ENCODE results near the gene PAM16. TPM values are rescaled to one million over a fixed set of nuclear protein-coding genes. Genes with fewer than 3 reads are reported as not detected.

Gene PAM16
- total and polyA plus RNA-seq, 2 of the 8 experiments (the other 6 are each of a cell fraction or from before 2014, with no cell fraction given): 78.3 to 198 TPM

DNA sequence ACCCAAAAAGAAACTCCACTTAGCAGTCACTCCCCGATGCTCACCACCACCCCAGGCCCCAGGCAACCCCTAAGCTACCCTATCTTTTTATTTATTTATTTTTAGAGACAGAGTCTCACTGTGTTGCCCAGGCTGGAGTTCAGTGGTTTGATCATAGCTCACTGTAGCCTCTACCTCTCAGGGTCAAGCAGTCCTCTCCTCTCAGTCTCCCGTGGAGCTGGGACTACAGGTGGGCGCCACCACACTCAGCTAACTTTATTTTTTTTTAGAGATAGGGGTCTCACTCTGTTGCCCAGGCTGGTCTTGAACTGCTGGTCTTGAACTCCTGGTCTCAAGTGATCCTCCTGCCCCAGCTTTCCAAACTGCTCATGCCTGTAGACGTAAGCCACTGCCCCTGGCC is 49.9 kb downstream of the PAM16 start (continued):
- TF ChIP-seq TCF12 (IDR thresholded peaks at IDR 0.05; ENCODE audit: low read depth, low read length) (no peak), EGR1 (IDR thresholded peaks at IDR 0.05; ENCODE audit: borderline replicate concordance, low read depth, low read length) (no peak), POLR2AphosphoS5 (IDR thresholded peaks at IDR 0.05; ENCODE audit: low read depth, low read length) (no peak), JUN (IDR thresholded peaks at IDR 0.05; ENCODE audit: low read depth, low read length) (no peak), TBP (IDR thresholded peaks at IDR 0.05; ENCODE audit: low read depth, low read length) (no peak), FOSL1 (IDR thresholded peaks at IDR 0.05; ENCODE audit: insufficient read depth, low read depth, low read length) (no peak), RNF2 (IDR thresholded peaks at IDR 0.05; ENCODE audit: borderline replicate concordance, low read depth, low read length, missing control alignments, poor library complexity, severe bottlenecking) (no peak)
- TF ChIP-seq, protein P1, sequence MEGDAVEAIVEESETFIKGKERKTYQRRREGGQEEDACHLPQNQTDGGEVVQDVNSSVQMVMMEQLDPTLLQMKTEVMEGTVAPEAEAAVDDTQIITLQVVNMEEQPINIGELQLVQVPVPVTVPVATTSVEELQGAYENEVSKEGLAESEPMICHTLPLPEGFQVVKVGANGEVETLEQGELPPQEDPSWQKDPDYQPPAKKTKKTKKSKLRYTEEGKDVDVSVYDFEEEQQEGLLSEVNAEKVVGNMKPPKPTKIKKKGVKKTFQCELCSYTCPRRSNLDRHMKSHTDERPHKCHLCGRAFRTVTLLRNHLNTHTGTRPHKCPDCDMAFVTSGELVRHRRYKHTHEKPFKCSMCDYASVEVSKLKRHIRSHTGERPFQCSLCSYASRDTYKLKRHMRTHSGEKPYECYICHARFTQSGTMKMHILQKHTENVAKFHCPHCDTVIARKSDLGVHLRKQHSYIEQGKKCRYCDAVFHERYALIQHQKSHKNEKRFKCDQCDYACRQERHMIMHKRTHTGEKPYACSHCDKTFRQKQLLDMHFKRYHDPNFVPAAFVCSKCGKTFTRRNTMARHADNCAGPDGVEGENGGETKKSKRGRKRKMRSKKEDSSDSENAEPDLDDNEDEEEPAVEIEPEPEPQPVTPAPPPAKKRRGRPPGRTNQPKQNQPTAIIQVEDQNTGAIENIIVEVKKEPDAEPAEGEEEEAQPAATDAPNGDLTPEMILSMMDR (IDR thresholded peaks at IDR 0.05; ENCODE audit: control extremely low read depth in 1 of 3, insufficient read depth in 1 of 3, low read depth in 1 of 3, low read length in 3 of 3): no peak
